Endothelial cell (in vitro differentiated cells): ENCODE measurements around the gene UMAD1. TPM values are rescaled to one million over a fixed set of nuclear protein-coding genes. Genes with fewer than 3 reads are reported as not detected.

Experiments
- DNase-seq: peaks from one replicate; pipeline ENCODE4 v3.0.0; 2021; ENCODE audit warnings: low spot score
- H3K27ac Mint-ChIP-seq: one replicate; pipeline ENCODE4 v1.8.0; 2021; ENCODE audit warnings: mixed read lengths, inconsistent platforms; ENCODE audit not compliant: unreplicated experiment
- H3K27me3 Mint-ChIP-seq: one replicate; pipeline ENCODE4 v1.8.0; 2021; ENCODE audit warnings: mild to moderate bottlenecking, moderate library complexity, mixed read lengths, inconsistent platforms; ENCODE audit not compliant: unreplicated experiment
- H3K36me3 Mint-ChIP-seq: one replicate; pipeline ENCODE4 v1.8.0; 2021; ENCODE audit warnings: mild to moderate bottlenecking, low read depth, mixed read lengths, inconsistent platforms; ENCODE audit not compliant: unreplicated experiment
- H3K4me1 Mint-ChIP-seq: one replicate; pipeline ENCODE4 v1.8.0; 2021; ENCODE audit warnings: mild to moderate bottlenecking, mixed read lengths, inconsistent platforms; ENCODE audit not compliant: unreplicated experiment
- H3K4me3 Mint-ChIP-seq: one replicate; pipeline ENCODE4 v1.8.0; 2021; ENCODE audit warnings: mild to moderate bottlenecking, mixed read lengths, inconsistent platforms; ENCODE audit not compliant: unreplicated experiment
- H3K9me3 Mint-ChIP-seq: one replicate; pipeline ENCODE4 v1.8.0; 2021; ENCODE audit warnings: mixed read lengths, inconsistent platforms; ENCODE audit not compliant: unreplicated experiment
- total RNA-seq: library from RNA; stranded (reverse); fragmentation: NEBNext Ultra II Directional; extraction: Animal tissue kit (Norgen Biotek cat#: 25700); gene quantifications from one replicate; pipeline ENCODE4 v1.2.1, GENCODE V29; 2021; ENCODE audit not compliant: unreplicated experiment
- TF ChIP-seq, protein P1 (sequence below): fragments of 200-600 bp; sonication (generic); IDR thresholded peaks from one replicate; pipeline ENCODE4 v1.5.0; 2021; ENCODE audit warnings: antibody characterized with exemption; ENCODE audit not compliant: unreplicated experiment

Gene UMAD1
- total RNA-seq, 1 donor from 2014 or later: 5.7 TPM

DNA sequence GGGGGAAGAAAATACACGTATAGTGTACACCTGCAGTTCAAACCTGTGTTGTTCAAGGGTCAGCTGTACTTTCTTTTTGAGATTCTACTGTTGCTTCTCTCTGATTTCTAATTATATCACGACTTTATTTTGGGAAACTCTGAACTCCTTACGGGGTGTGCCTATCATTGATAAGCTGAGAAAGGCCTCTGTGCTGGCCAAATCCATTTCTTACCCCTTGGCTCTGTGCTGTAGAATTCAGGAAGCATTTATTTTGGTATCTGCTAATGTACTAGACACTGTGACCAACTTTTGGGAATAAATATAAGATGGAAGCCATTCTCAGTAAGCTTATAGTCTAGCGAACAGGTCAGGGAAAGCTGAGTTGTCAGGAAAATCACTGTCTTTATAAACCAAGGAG, 104.7 kb downstream of the UMAD1 start:
- TF ChIP-seq, protein P1, sequence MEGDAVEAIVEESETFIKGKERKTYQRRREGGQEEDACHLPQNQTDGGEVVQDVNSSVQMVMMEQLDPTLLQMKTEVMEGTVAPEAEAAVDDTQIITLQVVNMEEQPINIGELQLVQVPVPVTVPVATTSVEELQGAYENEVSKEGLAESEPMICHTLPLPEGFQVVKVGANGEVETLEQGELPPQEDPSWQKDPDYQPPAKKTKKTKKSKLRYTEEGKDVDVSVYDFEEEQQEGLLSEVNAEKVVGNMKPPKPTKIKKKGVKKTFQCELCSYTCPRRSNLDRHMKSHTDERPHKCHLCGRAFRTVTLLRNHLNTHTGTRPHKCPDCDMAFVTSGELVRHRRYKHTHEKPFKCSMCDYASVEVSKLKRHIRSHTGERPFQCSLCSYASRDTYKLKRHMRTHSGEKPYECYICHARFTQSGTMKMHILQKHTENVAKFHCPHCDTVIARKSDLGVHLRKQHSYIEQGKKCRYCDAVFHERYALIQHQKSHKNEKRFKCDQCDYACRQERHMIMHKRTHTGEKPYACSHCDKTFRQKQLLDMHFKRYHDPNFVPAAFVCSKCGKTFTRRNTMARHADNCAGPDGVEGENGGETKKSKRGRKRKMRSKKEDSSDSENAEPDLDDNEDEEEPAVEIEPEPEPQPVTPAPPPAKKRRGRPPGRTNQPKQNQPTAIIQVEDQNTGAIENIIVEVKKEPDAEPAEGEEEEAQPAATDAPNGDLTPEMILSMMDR: no peak
- Mint-ChIP-seq H3K36me3 (no peaks in the 10 kb centered on the region), H3K4me3 (no peak overlapping the region), H3K27me3 (no peaks in the 10 kb centered on the region), H3K4me1 (no peaks in the 10 kb centered on the region), H3K27ac (no peak overlapping the region), H3K9me3 (no peaks in the 10 kb centered on the region)
- DNase-seq: no peak

DNA sequence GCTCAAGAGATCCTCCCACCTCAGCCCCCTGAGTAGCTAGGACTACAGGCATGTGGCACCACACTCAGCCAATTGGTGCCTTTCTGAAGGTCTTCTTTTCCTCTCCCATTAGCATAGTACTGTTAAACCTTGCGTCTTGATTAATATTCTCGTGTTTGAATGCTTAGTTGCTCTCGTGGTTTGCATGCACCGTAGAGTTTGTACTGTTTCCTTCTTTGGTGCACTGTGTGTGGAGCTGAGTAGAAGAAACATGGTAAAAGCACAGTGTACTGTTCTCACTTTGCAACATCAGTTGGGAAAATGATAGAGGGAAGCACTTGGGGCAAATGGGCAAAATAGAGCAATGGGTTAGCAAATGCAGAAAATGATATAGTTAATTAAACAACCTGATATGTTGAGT, 105.4 kb downstream of the UMAD1 start:
- Mint-ChIP-seq H3K27ac (no peak overlapping the region), H3K9me3 (no peaks in the 10 kb centered on the region), H3K4me3 (no peak overlapping the region), H3K36me3 (no peaks in the 10 kb centered on the region), H3K27me3 (no peaks in the 10 kb centered on the region), H3K4me1 (no peaks in the 10 kb centered on the region)
- TF ChIP-seq, protein P1: no peak
- DNase-seq: no peak

DNA sequence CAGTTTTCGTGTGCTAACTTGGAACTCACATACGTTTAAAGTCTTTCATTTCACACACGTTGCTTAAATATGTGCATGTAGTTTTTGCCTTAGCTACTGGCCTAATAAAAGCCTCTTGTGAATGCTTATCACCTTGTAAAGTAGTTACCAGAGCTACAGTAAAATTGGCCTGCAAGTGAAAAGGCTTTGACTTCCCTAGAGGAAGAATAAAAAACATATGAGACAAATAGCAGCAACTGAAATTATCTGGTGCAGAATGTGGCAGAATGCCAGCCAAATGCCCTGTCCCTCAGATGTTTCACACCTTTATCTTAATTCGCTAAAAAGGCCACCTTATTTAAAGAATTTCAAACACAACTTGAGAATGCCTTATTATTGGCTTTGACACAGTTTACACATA, 105.9 kb downstream of the UMAD1 start:
- TF ChIP-seq, protein P1: no peak

DNA sequence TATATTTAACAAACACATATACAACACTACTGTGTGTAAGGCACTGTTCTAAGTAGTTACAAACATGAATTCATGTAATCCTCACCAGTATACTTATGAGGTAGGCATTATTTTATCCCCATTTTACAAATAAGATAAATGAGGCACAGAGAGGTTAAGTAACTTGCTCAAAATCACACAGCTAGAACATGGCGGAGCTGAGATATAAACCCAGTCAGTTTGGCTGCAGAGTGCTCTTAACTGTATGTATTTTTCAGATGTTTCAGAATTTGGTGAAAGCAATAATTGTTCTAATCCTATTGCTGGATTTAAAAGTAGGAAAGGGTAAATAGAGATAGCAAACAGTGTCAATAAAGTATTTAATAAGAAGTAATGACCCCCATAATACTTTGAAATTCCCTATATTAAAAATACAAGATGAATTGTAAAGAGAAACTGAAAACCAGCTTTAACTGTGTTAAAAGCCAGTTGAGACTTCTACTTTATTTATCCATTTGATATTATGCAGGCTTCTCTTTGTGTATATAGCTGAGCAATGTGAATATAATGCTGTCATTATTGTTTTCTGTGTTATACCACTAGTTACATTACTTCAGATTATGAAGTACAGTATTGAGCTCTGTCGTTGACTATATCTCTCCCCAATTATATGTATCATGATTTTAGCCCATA, 110.2 kb downstream of the UMAD1 start:
- Mint-ChIP-seq H3K4me3 (no peak overlapping the region), H3K27me3 (no peaks in the 10 kb centered on the region), H3K9me3 (no peaks in the 10 kb centered on the region), H3K36me3 (no peaks in the 10 kb centered on the region), H3K27ac (no peak overlapping the region), H3K4me1 (no peaks in the 10 kb centered on the region)
- DNase-seq: no peak
- TF ChIP-seq, protein P1: no peak

More for the DNA sequence above, 105.9 kb downstream of the UMAD1 start:
- no peaks in the 10 kb centered on the region for H3K9me3 Mint-ChIP-seq
- no peak for DNase-seq
- no peak overlapping the region for H3K4me3 Mint-ChIP-seq
- H3K27ac Mint-ChIP-seq: no peak overlapping the region
- no peaks in the 10 kb centered on the region for H3K36me3 Mint-ChIP-seq
- no peaks in the 10 kb centered on the region for H3K4me1 Mint-ChIP-seq
- H3K27me3 Mint-ChIP-seq: no peaks in the 10 kb centered on the region

DNA sequence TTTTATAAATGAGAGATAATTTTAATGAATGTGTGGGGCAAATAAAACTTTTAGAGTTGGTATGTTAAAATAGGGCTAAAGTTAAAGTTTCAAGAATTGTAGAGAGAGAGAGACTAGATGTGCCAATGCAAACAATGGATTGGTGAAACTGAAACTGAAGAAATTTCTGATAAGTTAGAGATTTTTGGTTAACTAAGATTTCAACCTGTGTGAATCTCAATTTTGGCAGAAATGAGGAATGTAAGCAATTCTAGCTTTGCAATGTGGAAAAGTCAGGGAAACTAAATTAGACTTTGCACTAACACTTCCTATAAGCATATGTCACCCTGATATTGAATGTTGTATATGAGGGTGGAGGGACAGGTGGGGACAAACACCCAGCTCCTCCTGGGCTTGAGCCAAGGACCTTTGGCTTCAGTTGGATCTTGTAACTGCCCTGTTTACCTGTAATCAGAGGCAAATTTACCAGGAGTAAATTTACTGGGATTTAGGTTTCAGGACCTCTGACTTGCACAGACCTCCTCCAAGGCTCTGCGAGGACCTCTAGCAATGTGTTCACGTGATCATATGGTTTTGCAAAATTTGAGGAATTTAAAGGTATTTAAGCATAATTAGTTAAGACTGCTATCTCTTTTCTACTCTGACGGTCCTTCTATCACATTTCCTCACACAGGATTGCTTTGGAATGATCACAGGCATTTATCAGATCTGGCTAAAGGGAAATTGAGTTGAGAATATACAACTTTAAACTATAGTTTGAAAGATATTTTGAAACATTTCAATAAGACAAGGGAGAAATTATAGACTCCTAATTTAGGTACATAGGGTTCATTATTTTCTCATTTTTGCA, 110.9 kb downstream of the UMAD1 start:
- H3K36me3 Mint-ChIP-seq: no peaks in the 10 kb centered on the region
- no peak overlapping the region for H3K4me3 Mint-ChIP-seq
- no peaks in the 10 kb centered on the region for H3K9me3 Mint-ChIP-seq
- H3K27me3 Mint-ChIP-seq: no peaks in the 10 kb centered on the region
- no peak for DNase-seq
- TF ChIP-seq, protein P1: no peak
- H3K4me1 Mint-ChIP-seq: no peaks in the 10 kb centered on the region
- H3K27ac Mint-ChIP-seq: no peak overlapping the region
